Measurements from ENCODE around the gene SCN2B.

GRCh38 chr11:118194835-118195627, 18.6 kb upstream of the SCN2B start:
- no peak for TF ChIP-seq NR2C1 (IDR thresholded peaks at IDR 0.05)
- TF ChIP-seq CREB1 (IDR thresholded peaks at IDR 0.05; ENCODE audit: low read depth) = no peak
